ENCODE results near the gene ELOVL2.

DNA sequence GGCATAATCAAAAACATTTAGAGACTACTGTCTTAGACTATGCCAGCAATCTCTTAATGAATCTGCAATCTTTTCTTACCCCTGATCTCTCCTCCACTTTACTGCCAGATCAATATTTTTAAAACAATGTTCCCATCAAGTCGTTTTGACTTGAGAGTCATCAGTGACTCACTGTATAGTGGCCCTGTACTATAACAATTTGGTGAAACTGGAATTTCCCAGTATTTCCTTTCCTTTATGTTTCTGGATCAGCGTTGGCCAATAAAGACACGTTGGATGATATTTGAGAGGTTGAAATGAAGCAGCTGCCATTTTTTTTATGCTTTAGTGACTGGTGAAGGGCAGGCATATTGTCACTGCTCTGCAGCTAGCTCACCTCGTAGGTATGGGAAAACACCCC is 39.4 kb upstream of the ELOVL2 start:
- TF ChIP-seq, protein P1, sequence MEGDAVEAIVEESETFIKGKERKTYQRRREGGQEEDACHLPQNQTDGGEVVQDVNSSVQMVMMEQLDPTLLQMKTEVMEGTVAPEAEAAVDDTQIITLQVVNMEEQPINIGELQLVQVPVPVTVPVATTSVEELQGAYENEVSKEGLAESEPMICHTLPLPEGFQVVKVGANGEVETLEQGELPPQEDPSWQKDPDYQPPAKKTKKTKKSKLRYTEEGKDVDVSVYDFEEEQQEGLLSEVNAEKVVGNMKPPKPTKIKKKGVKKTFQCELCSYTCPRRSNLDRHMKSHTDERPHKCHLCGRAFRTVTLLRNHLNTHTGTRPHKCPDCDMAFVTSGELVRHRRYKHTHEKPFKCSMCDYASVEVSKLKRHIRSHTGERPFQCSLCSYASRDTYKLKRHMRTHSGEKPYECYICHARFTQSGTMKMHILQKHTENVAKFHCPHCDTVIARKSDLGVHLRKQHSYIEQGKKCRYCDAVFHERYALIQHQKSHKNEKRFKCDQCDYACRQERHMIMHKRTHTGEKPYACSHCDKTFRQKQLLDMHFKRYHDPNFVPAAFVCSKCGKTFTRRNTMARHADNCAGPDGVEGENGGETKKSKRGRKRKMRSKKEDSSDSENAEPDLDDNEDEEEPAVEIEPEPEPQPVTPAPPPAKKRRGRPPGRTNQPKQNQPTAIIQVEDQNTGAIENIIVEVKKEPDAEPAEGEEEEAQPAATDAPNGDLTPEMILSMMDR (IDR thresholded peaks at IDR 0.05) = no peak
- no peak for TF ChIP-seq EZH2 (IDR thresholded peaks at IDR 0.05; ENCODE audit: borderline replicate concordance, insufficient read depth, low read depth, low read length, poor library complexity, severe bottlenecking)

All from B cell (primary cell).